HG02678 (cell line): ENCODE results near the gene OR2AE1.
A peak's percentile ranks its signal among the peaks of the same experiment; 100 is the strongest.
"Not testable (repeated sequence)": the region's sequence is repeated elsewhere in the genome, so short reads cannot be mapped to it uniquely, and the experiment has no call there.

Experiments used
- ATAC-seq: cut with Tn5 transposase; IDR thresholded peaks from one replicate; pipeline ENCODE4 v1.9.1; 2021; ENCODE audit warnings: mild to moderate bottlenecking, moderate library complexity; ENCODE audit not compliant: unreplicated experiment

OR2AE1 gene, protein sequence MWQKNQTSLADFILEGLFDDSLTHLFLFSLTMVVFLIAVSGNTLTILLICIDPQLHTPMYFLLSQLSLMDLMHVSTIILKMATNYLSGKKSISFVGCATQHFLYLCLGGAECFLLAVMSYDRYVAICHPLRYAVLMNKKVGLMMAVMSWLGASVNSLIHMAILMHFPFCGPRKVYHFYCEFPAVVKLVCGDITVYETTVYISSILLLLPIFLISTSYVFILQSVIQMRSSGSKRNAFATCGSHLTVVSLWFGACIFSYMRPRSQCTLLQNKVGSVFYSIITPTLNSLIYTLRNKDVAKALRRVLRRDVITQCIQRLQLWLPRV

DNA sequence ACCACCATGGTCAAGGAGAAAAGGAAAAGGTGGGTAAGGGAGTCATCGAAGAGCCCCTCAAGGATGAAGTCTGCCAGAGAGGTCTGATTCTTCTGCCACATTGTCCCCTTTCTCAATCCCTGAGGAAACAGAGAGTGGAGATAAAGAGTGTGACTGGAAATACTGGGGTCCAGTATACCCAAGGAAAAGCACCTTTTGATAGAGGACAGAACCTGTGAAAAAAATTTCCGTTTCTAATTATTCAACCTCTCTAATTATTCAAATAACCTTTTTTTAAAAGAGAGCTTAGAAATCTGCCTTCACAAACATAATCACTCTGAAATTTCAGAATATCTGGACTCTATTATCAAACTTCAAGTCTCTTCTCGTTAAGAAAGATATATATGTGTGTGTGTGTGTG, at the start of gene OR2AE1:
Gene OR2AE1 (minus strand): TSS at position 101 of the 400 bp plus-strand sequence. CDS start 0 bp downstream, at position 101.
- no peak for ATAC-seq

DNA sequence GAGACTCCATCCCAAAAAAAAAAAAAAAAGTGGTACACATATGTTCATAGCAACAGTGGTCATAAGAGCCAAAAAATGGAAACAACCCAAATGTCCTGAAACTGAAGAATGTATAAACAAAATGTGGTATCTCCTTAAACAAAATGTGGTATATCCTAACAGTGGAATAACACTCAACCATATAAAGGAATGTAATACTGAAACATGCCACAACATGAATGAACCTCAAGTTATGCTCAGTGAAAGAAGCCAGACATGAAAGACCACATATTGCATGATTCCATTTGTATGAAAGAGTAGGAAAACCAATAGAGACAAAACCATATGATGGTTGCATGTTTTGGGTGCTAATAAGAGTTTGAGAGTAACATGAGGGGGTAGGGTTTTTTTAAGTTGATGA, 49.5 kb upstream of the OR2AE1 start:
- no peak for ATAC-seq

DNA sequence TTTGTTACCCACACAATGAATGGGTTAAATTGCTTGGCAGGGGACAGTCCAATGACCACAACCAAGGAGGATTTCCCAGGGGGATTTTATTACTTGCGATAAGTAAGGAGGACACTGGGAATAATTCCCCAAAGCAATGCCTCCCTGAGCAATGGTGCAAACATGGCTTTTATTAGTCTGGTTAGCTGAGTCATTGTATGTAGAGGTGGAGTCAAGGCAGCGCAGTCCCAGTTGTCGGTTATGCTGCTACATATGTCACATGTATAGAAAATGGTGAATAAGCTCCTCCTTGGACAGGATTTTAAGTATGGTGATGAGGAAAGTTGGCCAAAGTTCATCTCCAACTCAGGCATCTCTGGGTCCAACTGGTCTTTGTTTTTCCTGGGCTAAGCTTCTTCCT, 46.4 kb upstream of the OR2AE1 start:
- ATAC-seq: no peak

DNA sequence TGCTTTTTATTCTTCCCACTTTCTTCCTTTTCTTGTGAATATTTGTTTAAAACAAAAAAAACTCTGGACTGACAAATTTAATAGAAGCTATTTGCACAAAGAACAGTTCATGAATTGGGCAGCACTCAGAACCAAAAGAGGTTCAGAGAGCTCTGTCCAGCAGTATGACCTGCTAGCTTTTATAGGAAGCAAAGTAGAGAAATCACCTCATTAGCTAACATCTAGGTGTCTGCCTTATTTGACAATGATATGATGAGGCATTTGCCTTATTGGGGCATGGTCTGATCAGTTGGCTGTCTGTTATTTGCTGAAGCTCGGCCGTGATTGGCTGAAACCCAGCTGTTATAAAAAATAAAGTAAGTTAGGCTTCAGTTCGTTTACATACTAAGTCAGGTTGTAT, 43.3 kb upstream of the OR2AE1 start:
- ATAC-seq: no peak

DNA sequence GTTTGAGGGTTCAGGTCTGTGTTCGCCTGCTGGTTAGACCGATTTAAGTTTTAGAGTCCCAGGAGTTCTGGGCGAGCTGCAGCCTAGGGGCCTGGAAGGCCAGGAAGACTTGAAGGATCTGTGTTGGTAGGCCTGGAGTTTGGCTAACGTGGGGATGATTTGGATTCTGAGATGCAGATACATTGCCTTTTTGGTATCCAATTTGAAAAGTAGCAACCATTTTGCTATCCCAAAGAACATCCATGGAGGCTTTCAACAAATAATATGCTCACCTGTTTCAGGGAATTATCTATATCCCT, 42.9 kb upstream of the OR2AE1 start:
- ATAC-seq: no peak

DNA sequence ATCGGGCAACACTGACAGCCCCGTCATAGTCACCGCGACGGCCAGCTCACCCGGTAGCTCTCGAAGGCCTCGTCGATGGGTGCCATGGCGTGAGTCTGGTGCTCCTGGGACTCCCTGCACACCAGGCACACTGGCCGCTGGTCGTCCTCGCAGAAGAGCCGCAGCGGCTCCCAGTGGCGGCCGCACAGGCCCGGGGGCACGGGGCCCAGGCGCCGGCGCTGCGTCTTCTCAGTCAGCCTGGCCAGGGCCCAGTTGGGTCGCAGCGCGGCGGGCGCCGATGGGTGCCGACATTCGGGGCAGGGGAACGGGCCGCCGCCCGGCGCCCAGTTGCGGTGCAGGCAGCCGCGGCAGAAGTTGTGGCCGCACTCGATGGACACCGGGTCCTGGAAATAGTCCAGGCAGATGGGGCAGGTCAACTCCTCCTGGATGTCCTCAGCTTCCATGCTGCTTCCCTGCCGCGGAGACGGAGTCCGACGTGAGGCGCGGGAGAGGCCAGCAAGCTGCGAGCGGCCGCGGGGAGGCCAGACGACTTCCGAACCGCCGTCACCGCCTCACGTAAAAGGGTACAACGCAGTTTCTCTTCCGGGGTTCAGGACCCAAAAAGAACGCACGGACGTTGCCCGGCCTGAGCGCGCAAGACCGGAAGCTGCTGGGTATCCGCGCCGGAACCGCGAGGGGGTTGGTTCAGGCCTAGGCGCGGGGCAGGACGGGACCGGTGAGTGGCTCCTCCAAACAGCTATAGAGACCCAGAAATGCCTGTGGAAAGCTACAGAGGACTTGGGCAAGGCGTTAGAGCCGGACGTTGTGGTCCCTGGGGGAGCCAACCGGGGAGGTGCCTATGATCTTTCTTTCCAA, 42.4 kb upstream of the OR2AE1 start, which contains the start of gene TRIM4:
Gene TRIM4 (minus strand): TSS at position 572 of the 855 bp plus-strand sequence. CDS start 129 bp downstream, at position 443.
- peak; percentile 98 for ATAC-seq

DNA sequence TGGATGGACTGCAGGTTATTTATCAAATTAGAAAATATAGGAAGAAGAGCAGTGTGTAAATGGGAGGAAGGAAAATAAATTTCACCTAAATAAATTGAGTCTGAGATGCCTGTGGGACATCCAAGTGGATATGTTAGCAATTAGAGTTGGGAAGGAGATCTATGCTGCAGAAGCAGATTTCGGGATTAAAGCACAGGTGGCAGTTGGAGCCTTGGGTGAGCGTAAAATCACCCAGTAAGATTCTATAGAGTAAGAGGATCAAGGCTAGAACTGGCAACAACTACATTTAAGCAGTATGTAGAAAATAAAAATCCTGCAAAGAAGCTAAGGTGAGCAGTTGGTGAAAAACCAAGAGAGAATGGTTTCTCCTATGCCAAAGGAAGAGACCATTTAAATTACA, 34.1 kb upstream of the OR2AE1 start:
- no peak for ATAC-seq

DNA sequence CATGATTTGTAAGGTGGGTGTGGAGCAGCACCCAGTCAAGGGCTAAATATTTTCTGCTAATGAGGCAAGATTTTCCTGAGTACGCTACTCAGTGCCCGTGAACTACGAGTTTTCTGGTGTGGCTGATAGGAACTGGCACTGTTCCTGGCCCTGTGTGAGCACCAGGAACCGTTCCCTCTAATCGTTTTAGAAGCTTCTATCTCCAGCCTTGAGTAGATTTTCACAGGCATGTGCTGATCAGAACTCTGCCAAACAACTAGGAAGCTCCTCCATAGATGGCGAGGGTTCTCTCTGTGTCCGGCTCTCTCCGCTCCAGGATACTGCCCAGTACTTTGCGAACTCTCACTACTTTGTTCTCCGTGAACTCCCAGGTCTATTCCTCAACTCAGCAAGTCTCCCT, 24.7 kb upstream of the OR2AE1 start:
- no peak for ATAC-seq

DNA sequence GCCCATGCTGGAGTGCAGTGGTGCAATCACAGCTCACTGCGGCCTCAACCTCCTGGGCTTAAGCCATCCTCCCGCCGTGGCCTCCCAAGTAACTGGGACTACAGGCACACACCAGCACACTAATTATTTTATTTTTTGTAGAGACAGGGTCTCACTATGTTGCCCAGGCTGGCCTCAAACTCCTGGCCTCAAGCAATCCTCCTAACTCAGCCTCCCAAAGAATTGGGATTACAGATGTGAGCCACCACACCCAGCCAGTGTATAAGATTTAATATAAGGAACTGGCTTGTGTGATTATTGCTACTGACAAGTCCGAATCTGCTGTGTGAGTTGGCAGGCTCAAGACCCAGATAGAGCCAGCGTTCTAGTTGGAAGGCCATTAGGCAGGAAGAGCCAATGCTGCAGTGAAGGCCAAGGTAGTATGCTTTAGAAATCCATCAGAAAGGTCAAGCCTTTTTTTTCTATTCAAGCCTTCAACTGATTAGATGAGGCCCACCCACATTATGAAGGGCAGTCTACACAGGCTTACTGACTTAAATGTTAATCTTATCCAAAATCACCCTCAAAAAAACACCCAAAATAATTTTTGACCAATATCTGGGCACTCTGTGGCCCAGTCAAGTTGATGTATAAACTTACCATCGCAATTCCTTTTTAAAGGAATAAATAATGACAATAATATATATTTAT, 23.1 kb upstream of the OR2AE1 start:
- no peak for ATAC-seq

DNA sequence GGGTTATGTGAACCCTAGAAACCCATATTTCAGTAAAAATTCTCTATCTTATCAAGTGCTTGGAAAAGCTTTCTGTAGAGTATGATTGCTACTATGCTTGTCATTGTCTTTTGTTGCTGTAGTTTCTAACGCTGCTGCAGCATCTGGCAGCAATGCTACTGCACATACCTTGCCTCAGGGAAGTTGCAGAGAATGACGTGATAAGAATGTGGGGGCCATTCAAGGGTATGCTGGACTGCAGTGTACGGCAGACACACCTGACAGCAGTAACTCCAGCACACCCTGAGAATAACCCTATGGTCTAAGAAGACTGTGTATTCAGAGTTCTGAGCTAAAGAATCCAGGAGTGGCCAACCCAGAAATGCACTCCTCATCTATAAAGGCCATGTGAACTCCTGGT, 22.0 kb upstream of the OR2AE1 start:
- ATAC-seq: no peak

DNA sequence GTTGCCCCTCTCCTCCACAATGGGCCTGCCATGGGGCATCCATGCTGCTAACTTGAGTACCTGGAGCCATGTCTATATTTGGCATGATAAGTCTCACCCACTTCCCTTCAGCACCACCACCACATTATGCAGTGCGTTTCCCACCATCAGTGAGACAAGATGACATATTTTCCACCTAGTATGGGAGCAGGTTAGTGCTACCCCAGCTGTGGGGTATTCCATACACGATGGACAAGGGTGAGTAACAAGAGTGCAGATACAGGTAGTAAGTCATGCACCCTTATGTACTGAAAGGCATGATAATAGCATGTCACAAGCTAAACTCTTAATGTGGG, 21.2 kb upstream of the OR2AE1 start:
- no peak for ATAC-seq

DNA sequence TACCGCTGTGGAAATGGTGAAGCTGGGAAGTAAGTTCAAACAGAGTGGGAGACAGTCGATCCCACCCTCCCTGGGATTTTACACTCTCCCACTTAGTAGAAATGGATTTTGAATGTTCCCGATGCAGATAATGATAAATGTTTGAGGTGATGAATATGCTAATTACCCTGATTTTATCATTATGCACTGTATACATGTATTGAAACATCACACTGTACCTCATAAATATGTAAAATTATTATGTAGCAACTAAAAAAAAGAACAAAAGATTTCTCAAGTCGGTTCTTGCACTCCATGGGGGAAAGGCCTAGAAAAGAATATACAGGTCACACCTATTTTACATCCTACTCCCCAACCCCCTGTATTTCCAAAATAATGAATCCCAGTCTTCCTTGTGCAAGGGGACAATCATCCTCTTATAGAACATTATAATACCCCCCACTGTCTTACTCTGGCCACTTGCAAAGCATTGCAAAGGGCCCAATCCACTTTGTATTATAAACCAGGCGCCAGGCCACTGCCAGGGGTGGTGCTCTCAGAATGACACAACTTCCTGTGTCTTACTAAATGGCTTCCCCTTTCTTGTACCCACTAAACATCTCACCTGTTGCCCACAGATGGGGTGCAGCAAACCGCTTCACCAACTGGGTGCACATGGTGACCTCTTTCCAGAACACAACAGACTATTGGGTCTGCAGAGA, 20.6 kb upstream of the OR2AE1 start:
- no peak for ATAC-seq

DNA sequence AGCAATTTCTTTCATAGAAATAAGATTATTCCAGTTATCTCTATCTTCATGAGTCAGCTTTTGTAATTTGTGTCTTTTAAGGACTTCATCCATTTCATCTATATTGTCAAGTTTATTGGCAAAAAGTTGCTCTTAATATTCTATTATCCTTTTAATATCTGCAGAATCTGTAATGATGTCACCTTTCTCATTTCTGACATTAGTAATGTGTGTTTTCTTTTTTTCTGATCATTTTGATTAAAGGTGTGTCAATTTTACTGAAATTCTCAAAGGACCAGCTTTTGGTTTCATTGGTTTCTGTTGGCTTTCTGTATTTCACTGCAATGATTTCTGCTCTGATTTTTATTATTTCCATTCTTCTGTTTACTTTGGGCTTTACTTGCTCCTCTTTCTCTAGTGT, 17.9 kb upstream of the OR2AE1 start:
- ATAC-seq: no peak

DNA sequence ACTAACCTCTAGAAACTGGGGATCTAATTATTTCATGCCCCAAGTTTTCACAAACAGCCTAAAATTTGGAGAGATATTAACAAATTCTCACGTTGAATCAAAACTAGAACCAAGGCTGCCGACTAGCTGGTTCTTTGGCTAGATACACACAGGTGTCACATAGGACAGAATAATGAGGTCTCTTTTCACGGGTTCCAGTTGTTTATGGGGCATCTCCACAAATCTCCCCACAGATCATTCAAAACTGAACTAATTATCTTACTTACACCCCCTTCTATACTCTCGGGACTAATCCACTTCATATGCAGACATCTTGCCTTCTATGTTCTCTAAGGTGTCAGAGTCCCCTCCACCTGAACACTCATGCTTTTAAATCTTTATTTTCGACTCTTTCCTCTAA, 16.4 kb upstream of the OR2AE1 start:
- ATAC-seq: no peak

DNA sequence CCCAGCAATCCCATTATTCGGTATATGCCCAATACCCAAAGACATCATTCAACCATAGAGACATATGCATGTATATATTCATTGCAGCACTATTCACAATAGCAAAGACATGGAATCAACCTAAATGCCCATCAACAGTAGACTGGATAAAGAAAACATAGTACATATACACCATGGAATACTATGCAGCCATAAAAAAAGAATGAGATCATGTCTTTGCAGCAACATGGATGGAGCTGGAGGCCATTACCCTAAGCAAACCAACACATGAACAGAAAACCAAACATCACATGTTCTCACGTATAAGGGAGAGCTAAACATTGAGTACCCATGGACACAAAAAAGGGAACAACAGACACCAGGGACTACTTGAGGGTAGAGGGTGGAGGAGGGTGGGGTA, 13.5 kb upstream of the OR2AE1 start:
- ATAC-seq: not testable (repeated sequence)

DNA sequence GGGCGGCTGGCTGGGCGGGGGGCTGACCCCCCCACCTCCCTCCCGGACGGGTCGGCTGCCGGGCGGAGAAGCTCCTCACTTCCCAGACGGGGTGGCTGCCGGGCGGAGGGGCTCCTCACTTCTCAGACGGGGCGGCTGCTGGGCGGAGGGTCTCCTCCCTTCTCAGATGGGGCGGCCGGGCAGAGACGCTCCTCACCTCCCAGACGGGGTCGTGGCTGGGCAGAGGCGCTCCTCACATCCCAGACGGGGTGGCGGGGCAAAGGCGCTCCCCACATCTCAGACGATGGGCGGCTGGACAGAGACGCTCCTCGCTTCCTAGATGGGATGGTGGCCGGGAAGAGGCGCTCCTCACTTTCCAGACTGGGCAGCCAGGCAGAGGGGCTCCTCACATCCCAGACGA, 11.5 kb upstream of the OR2AE1 start:
- ATAC-seq: not testable (repeated sequence)

DNA sequence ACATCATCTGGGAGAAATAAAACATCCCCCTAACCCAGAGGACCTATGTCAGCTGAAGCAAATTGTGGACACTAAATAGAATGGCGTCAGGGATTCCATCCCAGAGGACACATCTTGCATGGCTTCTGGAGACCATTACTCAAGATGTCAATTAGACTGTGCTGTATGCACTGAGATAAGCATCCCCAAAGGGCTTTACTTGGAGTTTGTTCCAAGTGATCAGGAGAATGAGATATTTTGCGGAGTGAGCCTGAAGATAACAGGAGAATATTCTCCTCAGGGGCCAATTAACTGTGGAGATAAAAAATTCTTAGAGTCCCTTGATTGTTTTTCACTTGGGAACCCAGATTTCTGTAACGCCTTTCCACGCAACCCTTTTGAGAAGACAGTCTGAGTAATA, 4.5 kb upstream of the OR2AE1 start:
- no peak for ATAC-seq

DNA sequence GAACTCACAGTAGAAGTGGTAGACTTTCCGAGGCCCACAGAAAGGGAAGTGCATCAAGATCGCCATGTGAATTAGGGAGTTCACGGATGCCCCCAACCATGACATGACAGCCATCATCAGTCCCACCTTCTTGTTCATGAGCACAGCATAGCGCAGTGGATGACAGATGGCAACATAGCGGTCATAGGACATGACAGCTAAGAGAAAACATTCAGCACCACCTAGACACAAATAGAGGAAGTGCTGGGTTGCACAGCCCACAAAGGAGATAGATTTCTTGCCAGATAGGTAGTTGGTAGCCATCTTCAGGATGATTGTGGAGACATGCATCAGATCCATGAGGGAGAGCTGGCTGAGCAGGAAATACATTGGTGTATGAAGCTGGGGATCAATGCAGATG, 342 bp downstream of the OR2AE1 start:
- ATAC-seq: no peak

DNA sequence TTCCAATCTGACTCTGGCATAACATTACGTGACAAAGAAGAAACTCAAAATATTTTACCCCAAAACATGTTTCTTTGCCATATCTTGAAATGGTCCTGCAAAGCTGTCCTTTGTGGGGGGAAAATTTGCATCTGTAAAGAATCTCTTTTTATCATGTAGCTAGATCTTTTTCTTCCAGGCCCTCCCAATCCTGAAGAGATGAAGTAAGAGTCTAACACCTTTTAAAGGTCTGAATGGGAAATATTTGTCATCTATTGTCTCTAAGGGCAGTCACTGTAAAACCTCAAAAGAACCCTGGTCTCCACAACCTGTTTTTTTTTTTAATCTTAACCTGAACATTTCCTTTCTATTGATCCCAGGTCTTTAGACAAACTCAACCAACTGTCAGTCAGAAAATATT, 8.6 kb downstream of the OR2AE1 start:
- no peak for ATAC-seq

DNA sequence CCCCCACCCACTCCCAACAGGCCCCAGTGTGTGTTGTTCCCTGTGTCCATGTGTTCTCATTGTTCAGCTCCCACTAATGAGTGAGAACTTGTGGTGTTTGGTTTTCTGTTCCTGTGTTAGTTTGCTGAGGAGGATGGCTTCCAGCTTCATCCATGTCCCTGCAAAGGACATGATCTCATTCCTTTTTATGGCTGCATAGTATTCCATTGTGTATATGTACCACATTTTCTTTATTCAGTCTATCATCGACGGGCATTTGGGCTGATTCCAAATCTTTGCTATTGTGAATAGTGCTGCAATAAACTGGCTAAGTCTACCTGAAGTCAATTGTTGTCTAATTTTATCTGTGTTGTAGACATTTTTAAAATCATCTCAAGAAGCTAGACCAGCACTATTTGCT, 9.4 kb downstream of the OR2AE1 start:
- ATAC-seq: not testable (repeated sequence)

DNA sequence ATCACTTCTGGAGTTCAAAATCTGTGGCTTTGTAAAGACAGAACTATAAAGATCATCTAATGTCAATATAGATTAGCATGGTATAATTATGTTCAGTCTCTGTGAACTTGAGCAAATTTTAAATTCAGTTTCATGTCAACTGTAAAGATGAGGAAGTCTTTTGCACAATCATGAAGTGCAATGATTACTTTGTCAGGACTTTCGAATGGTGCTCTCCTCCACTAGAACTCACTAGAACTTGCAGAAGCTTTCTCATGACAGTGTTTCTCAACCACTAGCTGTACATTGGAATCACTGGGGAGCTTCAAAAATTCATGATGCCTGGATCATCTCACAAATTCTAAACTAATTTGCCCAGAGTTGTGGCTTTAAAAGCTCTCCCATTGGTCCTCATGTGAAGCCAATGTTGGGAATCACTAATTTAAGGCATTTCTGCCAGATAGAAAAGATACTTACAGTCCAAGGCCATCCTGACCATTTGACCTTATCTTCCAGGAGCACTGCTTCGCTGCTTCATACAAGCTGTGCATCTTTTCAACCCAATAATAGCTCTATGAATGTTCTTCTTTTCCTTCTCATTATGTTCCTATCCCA, 12.9 kb downstream of the OR2AE1 start:
- ATAC-seq: no peak
